COR-L47 (cell line): ENCODE results near the gene RMND5B.
"Not testable (repeated sequence)": the region's sequence is repeated elsewhere in the genome, so short reads cannot be mapped to it uniquely, and the experiment has no call there.

ENCODE experiments used
- DNase-seq: peaks from one replicate; lab custom pipeline; 2025; lab: John Stamatoyannopoulos, UW

Gene RMND5B, protein sequence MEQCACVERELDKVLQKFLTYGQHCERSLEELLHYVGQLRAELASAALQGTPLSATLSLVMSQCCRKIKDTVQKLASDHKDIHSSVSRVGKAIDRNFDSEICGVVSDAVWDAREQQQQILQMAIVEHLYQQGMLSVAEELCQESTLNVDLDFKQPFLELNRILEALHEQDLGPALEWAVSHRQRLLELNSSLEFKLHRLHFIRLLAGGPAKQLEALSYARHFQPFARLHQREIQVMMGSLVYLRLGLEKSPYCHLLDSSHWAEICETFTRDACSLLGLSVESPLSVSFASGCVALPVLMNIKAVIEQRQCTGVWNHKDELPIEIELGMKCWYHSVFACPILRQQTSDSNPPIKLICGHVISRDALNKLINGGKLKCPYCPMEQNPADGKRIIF

GRCh38 chr5:178130576-178131445, at the start of gene RMND5B:
TSS of gene RMND5B (plus strand) at chr5:178131014. CDS start at chr5:178138120, 7,106 bp downstream.
- peak; percentile 83 for DNase-seq

GRCh38 chr5:178081571-178082243, 49.1 kb upstream of the RMND5B start:
- DNase-seq, result no peak

DNA sequence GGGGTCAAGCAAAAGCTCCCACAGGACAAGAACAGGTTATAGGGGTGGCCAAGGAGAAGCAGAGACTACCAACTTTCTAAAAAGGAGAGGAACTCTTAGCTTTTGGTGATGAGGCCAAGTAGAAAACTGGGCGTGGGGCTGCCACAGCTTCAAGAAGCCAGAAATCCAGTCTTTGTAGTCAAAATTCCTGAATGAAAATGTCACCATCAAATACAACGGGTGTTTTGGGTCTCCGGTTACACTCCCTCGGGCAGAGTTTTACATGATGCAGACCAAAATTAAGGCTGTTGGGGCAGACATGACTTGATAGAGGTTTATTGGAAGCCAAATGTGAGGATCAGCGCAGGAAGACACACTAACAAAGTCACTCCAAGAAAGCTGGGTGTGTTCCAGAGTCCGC, 46.9 kb upstream of the RMND5B start:
- DNase-seq, result no peak

GRCh38 chr5:178085316-178085715, 45.5 kb upstream of the RMND5B start:
- no peak for DNase-seq

DNA sequence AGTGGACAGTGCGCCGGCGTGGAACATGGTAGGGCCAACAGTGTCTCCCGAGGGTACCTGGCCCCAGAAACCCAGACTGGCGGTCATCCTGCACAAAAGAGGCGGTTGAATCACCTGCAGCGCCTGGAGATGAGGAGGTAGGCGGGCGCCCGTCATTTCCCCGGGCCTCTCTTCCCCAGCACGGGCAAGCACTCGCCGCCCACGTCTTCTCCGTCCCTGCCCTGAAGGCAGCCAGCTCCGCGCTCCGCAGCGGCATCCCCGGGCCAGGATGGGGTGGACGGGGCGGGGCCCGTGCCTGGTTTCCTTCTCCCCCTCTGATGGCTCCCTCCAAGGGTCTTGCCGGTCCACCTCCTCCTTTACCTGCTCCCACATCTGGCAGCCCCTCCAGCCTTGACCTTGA, 44.5 kb upstream of the RMND5B start:
- DNase-seq, result no peak

DNA sequence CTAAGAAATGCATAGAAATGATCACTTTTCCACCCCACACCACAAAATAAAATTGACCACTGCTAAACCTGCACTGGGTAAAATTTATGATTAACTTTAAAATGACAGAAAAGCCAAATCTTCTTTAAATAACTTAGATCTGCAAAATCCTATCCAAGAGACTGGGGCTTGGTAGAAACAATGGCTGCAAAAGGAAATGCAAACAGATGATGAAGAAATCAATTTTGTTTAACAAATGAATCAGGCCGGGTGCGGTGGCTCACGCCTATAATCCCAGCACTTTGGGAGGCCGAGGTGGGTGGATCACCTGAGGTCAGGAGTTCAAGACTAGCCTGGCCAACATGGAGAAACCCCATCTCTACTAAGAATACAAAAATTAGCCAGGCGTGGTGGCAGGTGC, 43.6 kb upstream of the RMND5B start:
- not testable (repeated sequence) for DNase-seq

- DNase-seq, result no peak
Observed at GRCh38 chr5:178090856-178091255, 40.0 kb upstream of the RMND5B start.

DNA sequence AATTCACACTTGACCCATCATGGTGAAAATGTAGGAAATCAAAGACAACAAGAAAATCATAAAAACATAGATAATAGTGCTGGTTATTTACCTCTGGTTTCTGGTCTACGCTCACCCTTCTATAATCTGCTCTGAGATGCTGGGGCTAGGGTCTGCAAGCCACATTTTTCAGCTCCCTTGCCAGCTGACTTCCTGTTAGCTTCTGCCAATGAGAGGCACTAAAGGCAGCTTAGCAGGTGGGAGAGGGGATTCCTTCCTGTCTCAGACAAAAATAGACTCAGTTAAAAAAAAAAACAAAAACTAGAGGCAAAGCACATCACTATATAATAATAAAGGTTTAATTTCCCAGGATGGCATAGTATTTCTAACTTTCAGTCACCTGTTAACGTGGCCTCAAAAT, 37.7 kb upstream of the RMND5B start:
- no peak for DNase-seq

- no peak for DNase-seq
Observed at GRCh38 chr5:178094345-178094744, 36.5 kb upstream of the RMND5B start.

DNA sequence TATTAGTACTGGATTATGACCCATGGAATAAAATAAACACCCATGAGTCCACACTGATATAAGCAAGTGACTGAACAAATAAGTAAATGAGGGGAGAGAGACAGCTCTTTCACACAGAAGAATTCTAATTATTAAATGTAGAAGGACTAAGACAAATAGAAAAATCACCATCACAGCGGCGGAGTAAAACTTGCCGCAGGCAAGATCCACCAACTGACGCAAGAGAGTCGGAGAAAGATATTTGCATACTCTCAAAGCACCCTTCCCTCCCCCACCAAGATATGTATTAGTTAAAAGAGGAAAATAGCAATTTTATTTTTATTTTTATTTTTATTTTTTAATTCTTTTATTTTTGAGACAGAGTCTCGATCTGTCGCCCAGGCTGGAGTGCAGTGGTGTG, 32.1 kb upstream of the RMND5B start:
- no peak for DNase-seq

GRCh38 chr5:178103612-178104011, 27.2 kb upstream of the RMND5B start:
- DNase-seq, result no peak

DNA sequence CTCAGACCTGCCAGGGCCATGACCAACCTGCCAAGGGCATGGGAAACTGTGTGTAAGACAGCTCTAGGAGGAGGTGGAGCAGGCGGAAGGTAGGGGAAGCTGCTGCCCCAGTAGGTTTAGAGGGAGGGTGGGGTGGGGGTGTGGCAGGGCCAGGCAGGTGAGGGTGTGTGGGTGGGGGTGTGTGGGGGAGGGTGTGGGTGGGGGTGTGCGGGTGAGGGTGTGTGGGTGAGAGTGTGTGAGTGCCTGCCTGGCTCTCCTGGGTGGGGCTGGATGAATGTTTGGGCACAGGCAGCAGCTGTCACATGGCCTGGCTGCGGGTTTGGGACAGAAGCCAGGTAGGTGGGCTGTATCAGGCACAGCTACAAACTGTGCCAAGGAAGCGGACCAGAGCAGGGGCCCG, 26.3 kb upstream of the RMND5B start:
- no peak for DNase-seq

DNA sequence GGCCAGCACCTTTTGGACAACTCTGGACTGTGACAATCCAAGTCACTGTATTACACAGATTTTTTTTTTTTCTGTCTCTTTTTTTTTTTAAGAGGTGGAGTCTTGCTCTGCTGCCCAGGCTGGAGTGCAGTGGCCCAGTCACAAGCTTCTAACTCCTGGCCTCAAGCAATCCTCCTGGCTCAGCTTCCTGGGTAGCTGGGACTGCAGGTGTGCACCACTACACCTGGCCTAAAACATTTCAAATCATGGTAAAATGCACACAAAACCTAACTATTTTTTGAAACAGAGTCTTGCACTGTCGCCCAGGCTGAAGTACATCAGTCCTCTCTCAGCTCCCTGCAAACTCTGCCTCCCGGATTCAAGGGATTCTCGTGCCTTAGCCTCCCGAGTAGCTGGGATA, 24.7 kb upstream of the RMND5B start:
- DNase-seq, result no peak

GRCh38 chr5:178106556-178107239, 24.1 kb upstream of the RMND5B start:
- no peak for DNase-seq

DNA sequence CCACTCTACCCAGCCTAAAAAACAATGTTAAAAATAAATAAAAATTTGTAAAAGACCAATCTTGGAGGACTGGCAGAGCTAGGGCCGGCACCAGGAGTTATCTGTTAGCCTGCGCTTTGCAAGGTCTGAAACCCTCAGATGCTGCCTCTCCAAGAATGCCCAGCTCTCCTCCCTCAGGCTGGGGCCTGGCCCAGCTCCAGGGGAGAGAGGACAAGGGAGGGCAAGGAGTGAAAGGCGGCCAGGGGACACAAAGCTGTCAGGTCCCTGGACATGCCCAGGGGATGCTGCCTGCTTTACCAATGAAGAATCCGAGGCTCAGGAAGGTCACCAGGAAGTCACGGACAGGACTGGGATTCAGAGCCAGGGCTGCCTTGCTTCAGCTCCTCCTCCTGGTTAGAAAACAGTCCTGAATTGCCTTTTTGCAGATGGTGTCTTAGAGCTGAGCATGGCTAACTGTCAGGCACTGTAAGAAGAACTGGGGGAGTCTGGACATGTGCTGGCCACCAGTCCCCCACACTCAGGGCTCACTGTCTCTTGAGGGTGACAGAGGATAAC, 23.0 kb upstream of the RMND5B start:
- no peak for DNase-seq

GRCh38 chr5:178108446-178108845, 22.4 kb upstream of the RMND5B start:
- no peak for DNase-seq

DNA sequence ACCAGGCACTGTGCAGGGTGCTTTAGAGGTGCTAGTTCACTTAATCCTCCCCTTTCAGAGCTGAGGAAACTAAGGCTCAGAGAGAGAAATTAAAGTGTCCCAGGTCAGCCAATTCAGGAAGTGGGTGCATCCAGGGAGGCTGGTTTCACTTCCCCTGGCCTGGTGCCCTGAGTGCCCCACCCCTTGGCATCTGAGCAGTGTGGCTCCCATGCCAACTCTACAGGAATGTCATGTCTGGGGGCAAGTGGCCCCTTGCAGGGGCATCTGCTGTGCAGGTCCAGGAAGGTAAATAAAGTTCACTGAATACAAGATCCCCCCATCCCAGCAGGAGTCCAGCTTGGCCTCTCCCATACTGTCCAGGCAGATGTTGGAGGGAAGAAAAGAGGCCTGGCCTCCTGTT, 21.8 kb upstream of the RMND5B start:
- DNase-seq, result no peak

- DNase-seq, result no peak
Observed at GRCh38 chr5:178110511-178110910, 20.3 kb upstream of the RMND5B start.

GRCh38 chr5:178111925-178112324, 18.9 kb upstream of the RMND5B start:
- DNase-seq, result no peak

- no peak for DNase-seq
Observed at GRCh38 chr5:178112545-178112944, 18.3 kb upstream of the RMND5B start.

- DNase-seq, result peak; percentile 77
Observed at GRCh38 chr5:178113141-178113787, 17.6 kb upstream of the RMND5B start, which contains the start of gene N4BP3. TSS of gene N4BP3 (plus strand) at chr5:178113532. CDS start at chr5:178119584, 6,052 bp downstream.
